GM12801 (cell line): ENCODE data around the gene HOXA10.

ENCODE experiments used
- TF ChIP-seq, protein P1 (sequence below): IDR thresholded peaks from one replicate; pipeline ENCODE4 v1.5.1; 2011; ENCODE audit warnings: control low read depth; ENCODE audit not compliant: insufficient read length; ENCODE audit errors: extremely low read depth

Gene HOXA10

GRCh38 chr7:27171325-27171636 lies 2.8 kb downstream of the HOXA10 start:
- TF ChIP-seq, protein P1, sequence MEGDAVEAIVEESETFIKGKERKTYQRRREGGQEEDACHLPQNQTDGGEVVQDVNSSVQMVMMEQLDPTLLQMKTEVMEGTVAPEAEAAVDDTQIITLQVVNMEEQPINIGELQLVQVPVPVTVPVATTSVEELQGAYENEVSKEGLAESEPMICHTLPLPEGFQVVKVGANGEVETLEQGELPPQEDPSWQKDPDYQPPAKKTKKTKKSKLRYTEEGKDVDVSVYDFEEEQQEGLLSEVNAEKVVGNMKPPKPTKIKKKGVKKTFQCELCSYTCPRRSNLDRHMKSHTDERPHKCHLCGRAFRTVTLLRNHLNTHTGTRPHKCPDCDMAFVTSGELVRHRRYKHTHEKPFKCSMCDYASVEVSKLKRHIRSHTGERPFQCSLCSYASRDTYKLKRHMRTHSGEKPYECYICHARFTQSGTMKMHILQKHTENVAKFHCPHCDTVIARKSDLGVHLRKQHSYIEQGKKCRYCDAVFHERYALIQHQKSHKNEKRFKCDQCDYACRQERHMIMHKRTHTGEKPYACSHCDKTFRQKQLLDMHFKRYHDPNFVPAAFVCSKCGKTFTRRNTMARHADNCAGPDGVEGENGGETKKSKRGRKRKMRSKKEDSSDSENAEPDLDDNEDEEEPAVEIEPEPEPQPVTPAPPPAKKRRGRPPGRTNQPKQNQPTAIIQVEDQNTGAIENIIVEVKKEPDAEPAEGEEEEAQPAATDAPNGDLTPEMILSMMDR: no peak

GRCh38 chr7:27170426-27171324 lies 3.4 kb downstream of the HOXA10 start:
- TF ChIP-seq, protein P1: no peak

DNA sequence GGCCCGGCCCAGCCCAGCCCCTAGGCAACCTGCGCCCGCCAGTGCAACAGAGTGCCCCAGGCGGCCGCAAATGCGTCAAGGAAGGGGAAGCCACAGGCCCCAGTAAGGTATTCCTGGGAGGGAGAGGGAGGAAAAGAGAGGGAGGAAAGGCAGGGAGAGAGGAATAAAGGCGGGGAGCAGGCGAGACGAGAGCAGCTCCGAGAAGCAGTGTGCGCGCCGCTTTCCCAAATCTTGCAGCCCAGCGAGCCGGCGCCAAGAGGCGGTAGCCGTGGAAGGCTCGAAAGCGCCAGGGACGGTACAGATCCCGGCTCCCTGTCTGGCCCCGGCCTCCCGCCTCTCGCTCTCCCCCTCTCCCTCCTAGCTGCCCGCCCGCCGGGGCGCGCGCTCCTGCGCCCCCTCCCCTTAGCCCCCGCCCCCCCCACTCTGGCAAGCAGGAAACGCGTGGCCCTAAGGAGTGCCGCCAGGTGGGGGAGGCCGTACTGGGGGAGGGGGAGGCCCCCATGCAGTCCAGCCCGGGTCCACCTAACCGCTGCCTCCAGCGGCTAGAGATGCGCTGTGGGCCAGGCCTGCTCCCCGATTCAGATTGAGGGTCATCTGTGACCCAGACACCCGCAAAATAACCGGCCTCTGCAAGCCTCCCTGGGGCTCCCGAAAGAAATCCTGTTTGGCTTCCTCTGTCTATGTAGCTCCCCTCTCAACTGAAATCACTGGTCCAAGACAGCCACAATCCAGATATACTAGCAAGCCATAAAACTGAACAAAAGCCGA lies 4.3 kb downstream of the HOXA10 start:
- TF ChIP-seq, protein P1: no peak

- TF ChIP-seq, protein P1: no peak
Observed at GRCh38 chr7:27168265-27168947, 5.7 kb downstream of the HOXA10 start.

DNA sequence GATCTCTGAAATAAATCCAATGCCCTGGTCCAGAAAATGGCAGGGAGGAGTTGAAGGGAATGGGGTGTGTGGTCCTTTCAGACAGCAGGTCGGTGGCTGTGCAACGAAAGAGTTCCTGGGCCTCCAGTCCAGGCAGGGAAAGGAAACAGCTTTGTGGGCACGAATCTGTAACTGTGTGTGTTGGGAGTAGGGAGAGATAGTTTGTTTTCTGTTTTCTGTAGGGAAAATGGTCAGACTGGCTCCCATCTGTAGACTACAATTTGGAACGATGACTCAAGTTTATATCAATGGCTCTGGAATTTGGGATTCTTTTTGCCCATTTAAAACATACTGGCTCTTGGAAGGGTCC lies 6.2 kb downstream of the HOXA10 start:
- TF ChIP-seq, protein P1: no peak

DNA sequence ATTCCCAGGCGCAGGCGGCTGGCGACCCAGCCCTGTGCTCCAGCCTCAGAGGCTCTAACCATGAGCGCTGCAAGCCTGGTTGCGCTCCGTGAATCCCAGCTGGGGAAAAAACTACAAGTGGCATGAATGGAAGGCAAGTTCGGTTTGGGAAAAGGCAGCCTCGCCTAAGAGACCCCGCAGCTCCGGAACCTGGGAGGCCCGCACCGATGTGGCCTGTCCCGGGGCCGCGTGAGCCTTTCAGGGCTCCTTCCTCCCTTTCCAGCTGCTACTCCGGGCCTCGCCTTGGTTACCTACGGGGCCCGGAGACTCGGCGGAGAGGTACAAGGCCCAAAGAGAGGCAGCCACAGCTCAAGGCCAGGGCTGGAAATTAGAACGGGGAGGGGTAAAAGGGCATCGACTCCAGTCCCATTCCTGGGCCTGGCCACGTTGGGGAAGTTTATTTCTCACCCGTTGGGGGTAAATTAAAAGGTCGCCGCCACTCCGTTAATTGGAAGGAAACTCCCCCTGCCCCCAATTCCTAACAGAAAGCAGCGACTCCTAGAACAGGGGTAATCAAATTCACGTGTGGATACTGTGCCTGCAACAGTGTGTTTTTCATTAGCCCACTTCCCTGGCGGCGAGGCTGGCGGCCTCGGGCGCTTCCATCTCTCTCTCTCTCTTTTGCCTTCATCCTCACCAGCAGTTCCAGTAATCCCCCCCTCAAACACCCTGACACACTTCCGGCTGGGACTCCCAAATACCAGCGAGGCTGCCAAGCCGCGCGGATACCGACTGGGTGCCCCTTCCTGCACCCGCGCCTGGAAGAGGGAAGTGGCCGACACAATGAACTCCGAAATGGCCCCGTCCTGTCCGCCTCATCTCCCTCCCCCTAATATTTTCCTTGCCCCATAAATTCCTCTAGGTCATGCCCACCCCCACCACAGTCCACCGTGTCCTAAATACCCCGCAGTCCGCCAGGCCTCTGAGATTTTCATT lies 7.3 kb downstream of the HOXA10 start:
- TF ChIP-seq, protein P1: no peak
